ENCODE data around the gene GRID2.

GRCh38 chr4:92333016-92333415 lies 29.2 kb downstream of the GRID2 start:
- TF ChIP-seq CTCF (conservative IDR thresholded peaks at IDR 0.05 in 1 of 2, IDR thresholded peaks at IDR 0.05 in 1 of 2; ENCODE audit: low read depth in 1 of 2, low read length in 2 of 2) = no peak
- TF ChIP-seq EZH2 (IDR thresholded peaks at IDR 0.05; ENCODE audit: low read length, missing control alignments) = no peak

Data from fibroblast of lung (primary cell).